GM23338 (cell line): Measurements from ENCODE around the gene PRRT1. TPM values are rescaled to one million over a fixed set of nuclear protein-coding genes. Genes with fewer than 3 reads are reported as not detected.

Source experiments
- ATAC-seq: fragments of 200-7000 bp; cut with Tn5 transposase; 3 replicates; pipeline ENCODE4 v1.9.1; 2020
- DNase-seq: peaks from one replicate; pipeline ENCODE4 v3.0.0-alpha.2; 2015; ENCODE audit warnings: low spot score
- H2AFZ ChIP-seq: fragments of 200-600 bp; sonication (generic); 2 replicates; pipeline ENCODE4 v1.8.0; 2016; ENCODE audit warnings: antibody characterized with exemption, mild to moderate bottlenecking, moderate library complexity
- H3F3A ChIP-seq: fragments of 200-600 bp; sonication (generic); replicated peaks from 2 replicates; pipeline ENCODE4 v1.8.0; 2017; ENCODE audit warnings: antibody characterized with exemption, mixed run types, low read depth
- H3K27ac ChIP-seq: fragments of 200-600 bp; sonication (generic); 2 replicates; pipeline ENCODE4 v1.6.1; 2016; ENCODE audit warnings: low read depth
- H3K27me3 ChIP-seq: fragments of 200-600 bp; sonication (generic); 2 replicates; pipeline ENCODE4 v1.8.0; 2016; ENCODE audit warnings: mild to moderate bottlenecking, mixed run types, moderate library complexity; ENCODE audit not compliant: insufficient read depth
- H3K36me3 ChIP-seq: fragments of 200-600 bp; sonication (generic); 2 replicates; pipeline ENCODE4 v1.8.0; 2016; ENCODE audit warnings: mild to moderate bottlenecking; ENCODE audit not compliant: insufficient read depth
- H3K4me1 ChIP-seq: fragments of 200-600 bp; sonication (generic); 2 replicates; pipeline ENCODE4 v1.8.0; 2016; ENCODE audit warnings: mild to moderate bottlenecking, moderate library complexity; ENCODE audit not compliant: insufficient read depth
- H3K4me2 ChIP-seq: fragments of 200-600 bp; sonication (generic); 2 replicates; pipeline ENCODE4 v1.7.1; 2017; ENCODE audit warnings: mixed run types
- H3K4me3 ChIP-seq: fragments of 200-600 bp; sonication (generic); 2 replicates; pipeline ENCODE4 v1.6.1; 2016; ENCODE audit warnings: mixed run types
- H3K79me2 ChIP-seq: fragments of 200-600 bp; sonication (generic); replicated peaks from 2 replicates; pipeline ENCODE4 v1.8.0; 2017; ENCODE audit warnings: mild to moderate bottlenecking; ENCODE audit not compliant: insufficient read depth
- H3K9me2 ChIP-seq: fragments of 200-600 bp; sonication (generic); 2 replicates; pipeline ENCODE4 v1.8.0; 2017; ENCODE audit not compliant: insufficient read depth
- H4K20me1 ChIP-seq: fragments of 200-600 bp; sonication (generic); replicated peaks from 2 replicates; pipeline ENCODE4 v1.8.0; 2017; ENCODE audit warnings: mild to moderate bottlenecking; ENCODE audit not compliant: insufficient read depth
- H3K27ac Mint-ChIP-seq: 2 replicates; pipeline ENCODE4 v1.8.0; 2020; ENCODE audit warnings: inconsistent platforms, mild to moderate bottlenecking, moderate library complexity, mixed read lengths
- H3K27me3 Mint-ChIP-seq: 3 replicates; pipeline ENCODE4 v1.8.0; 2022; ENCODE audit warnings: low read depth, mild to moderate bottlenecking, moderate library complexity, mixed read lengths, inconsistent platforms; ENCODE audit not compliant: insufficient read depth, poor library complexity
- H3K36me3 Mint-ChIP-seq: 3 replicates; pipeline ENCODE4 v1.8.0; 2021; ENCODE audit warnings: low read depth, mild to moderate bottlenecking, inconsistent platforms, moderate library complexity, mixed read lengths
- H3K4me1 Mint-ChIP-seq: 3 replicates; pipeline ENCODE4 v1.8.0; 2020; ENCODE audit warnings: mild to moderate bottlenecking, inconsistent platforms, mixed read lengths
- H3K4me3 Mint-ChIP-seq: 3 replicates; pipeline ENCODE4 v1.8.0; 2021; ENCODE audit warnings: moderate library complexity, mild to moderate bottlenecking, inconsistent platforms, mixed read lengths
- H3K9me3 Mint-ChIP-seq: 3 replicates; pipeline ENCODE4 v1.8.0; 2020; ENCODE audit warnings: moderate library complexity, mild to moderate bottlenecking, inconsistent platforms, mixed read lengths
- EZH2 ChIP-seq: fragments of 200-600 bp; sonication (generic); IDR thresholded peaks from one replicate; pipeline ENCODE4 v1.8.0; 2017; ENCODE audit warnings: antibody characterized with exemption, mild to moderate bottlenecking, low read depth; ENCODE audit not compliant: unreplicated experiment
- JUNB ChIP-seq: IDR thresholded peaks from one replicate; pipeline ENCODE4 v1.6.1; 2016; ENCODE audit warnings: antibody characterized with exemption; ENCODE audit not compliant: unreplicated experiment
- NANOG ChIP-seq: IDR thresholded peaks from 2 replicates; pipeline ENCODE4 v1.6.1; 2016; ENCODE audit warnings: antibody characterized with exemption, borderline replicate concordance
- POLR2AphosphoS5 ChIP-seq: IDR thresholded peaks from 2 replicates; pipeline ENCODE4 v1.6.1; 2016; ENCODE audit warnings: antibody characterized with exemption, low read depth
- STAT1 ChIP-seq: IDR thresholded peaks from one replicate; pipeline ENCODE4 v1.6.1; 2016; ENCODE audit warnings: antibody characterized with exemption; ENCODE audit not compliant: unreplicated experiment
- ZNF114 ChIP-seq: fragments of 250-450 bp; sonication (Bioruptor Pico); IDR thresholded peaks from 2 replicates; pipeline ENCODE4 v1.5.0; 2020; ENCODE audit warnings: mild to moderate bottlenecking, moderate library complexity
- polyA plus RNA-seq: library from polyadenylated mRNA; unstranded; fragments of >200 nt; fragmentation: Nextera tagmentation; extraction: Ambion mirVana; gene quantifications from 2 replicates; pipeline ENCODE4 v1.2.1, GENCODE V29; 2016
- total RNA-seq: library from RNA; depleted of rRNA; stranded (reverse); fragments of >200 nt; shearing (Covaris generic); gene quantifications from 2 replicates; pipeline ENCODE4 v1.2.3, GENCODE V29; 2014
- TF ChIP-seq, protein P1 (sequence below): fragments of 250-450 bp; sonication (Bioruptor Pico); IDR thresholded peaks from 2 replicates; pipeline ENCODE4 v1.5.0; 2020; ENCODE audit warnings: mild to moderate bottlenecking, moderate library complexity
- TF ChIP-seq, protein P2 (sequence below), 2 experiments: fragments of 200-600 bp in 1 of 2; sonication (generic) in 1 of 2; conservative IDR thresholded peaks; 2 replicates each; pipeline versions ENCODE4 v1.5.1 to v1.6.1; 2016 to 2017; ENCODE audit warnings: antibody characterized with exemption in 2 of 2, low read depth in 2 of 2, mild to moderate bottlenecking in 2 of 2, moderate library complexity in 1 of 2

PRRT1 gene
- total and polyA plus RNA-seq, 2 experiments from 2014 or later, result 2.7 TPM; not detected in 1

DNA sequence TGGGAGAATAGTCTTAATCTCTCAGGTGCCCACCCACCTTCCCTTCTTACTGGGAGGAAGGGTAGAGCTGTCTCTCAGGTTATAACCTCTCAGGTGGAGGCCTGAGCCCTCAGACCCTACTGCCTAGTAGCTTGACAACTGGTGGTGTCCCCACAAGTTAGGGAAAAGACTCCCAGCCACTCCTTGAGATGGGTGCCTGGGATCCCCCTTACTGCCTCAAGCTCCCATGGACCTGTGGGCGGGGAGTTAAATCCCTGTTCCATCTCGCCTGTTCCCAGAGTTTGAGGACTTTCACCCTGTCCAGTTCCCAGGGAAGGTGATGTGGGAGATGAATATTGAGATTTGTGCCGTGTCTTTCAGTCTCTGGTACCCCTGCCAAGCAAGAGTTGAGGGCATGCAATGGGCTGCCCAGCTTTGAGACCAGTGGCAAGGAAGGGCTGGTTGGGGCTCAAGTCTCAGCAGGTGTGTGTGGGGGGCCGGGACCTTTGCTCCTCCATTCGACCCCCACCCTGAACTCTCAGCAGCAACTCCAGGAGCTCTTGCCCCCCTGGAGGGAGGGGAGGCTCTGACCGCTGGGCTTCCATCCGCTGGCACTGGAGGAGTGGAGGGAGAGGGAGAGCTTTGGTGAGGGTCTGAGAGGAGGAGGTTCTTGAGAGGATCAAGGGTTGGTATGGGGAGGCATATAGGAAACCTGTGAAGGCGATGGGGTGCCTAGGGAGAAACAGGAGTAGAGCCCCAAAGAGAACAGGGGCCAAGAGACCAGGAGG lies 39.4 kb upstream of the PRRT1 start:
- H3K9me2 ChIP-seq, result no peaks in the 10 kb centered on the region
- Mint-ChIP-seq H3K36me3 (peaks cover 30% of the 10 kb centered on the region), H3K9me3 (no peaks in the 10 kb centered on the region; the same call in 2 of the 3 replicates), H3K27ac (peak overlapping the region; percentile 78), H3K4me1 (peaks cover 62% of the 10 kb centered on the region), H3K4me3 (peak overlapping the region; percentile 48), H3K27me3 (peaks cover 30% of the 10 kb centered on the region)
- no peaks in the 10 kb centered on the region for H4K20me1 ChIP-seq
- peak overlapping the region; percentile 89; the same call in 1 of the 2 replicates for H3K4me2 ChIP-seq
- H3K79me2 ChIP-seq, result peaks cover 12% of the 10 kb centered on the region
- no peak overlapping the region; the same call in 1 of the 2 replicates for H3K4me3 ChIP-seq
- H3K4me1 ChIP-seq, result peaks cover 51% of the 10 kb centered on the region
- DNase-seq, result no peak
- H3K27me3 ChIP-seq, result no peaks in the 10 kb centered on the region
- peaks cover 21% of the 10 kb centered on the region for H3F3A ChIP-seq
- H3K36me3 ChIP-seq, result peaks cover 3% of the 10 kb centered on the region; the same call in 1 of the 2 replicates
- TF ChIP-seq JUNB, result no peak
- no peak for TF ChIP-seq EZH2
- TF ChIP-seq, protein P1, sequence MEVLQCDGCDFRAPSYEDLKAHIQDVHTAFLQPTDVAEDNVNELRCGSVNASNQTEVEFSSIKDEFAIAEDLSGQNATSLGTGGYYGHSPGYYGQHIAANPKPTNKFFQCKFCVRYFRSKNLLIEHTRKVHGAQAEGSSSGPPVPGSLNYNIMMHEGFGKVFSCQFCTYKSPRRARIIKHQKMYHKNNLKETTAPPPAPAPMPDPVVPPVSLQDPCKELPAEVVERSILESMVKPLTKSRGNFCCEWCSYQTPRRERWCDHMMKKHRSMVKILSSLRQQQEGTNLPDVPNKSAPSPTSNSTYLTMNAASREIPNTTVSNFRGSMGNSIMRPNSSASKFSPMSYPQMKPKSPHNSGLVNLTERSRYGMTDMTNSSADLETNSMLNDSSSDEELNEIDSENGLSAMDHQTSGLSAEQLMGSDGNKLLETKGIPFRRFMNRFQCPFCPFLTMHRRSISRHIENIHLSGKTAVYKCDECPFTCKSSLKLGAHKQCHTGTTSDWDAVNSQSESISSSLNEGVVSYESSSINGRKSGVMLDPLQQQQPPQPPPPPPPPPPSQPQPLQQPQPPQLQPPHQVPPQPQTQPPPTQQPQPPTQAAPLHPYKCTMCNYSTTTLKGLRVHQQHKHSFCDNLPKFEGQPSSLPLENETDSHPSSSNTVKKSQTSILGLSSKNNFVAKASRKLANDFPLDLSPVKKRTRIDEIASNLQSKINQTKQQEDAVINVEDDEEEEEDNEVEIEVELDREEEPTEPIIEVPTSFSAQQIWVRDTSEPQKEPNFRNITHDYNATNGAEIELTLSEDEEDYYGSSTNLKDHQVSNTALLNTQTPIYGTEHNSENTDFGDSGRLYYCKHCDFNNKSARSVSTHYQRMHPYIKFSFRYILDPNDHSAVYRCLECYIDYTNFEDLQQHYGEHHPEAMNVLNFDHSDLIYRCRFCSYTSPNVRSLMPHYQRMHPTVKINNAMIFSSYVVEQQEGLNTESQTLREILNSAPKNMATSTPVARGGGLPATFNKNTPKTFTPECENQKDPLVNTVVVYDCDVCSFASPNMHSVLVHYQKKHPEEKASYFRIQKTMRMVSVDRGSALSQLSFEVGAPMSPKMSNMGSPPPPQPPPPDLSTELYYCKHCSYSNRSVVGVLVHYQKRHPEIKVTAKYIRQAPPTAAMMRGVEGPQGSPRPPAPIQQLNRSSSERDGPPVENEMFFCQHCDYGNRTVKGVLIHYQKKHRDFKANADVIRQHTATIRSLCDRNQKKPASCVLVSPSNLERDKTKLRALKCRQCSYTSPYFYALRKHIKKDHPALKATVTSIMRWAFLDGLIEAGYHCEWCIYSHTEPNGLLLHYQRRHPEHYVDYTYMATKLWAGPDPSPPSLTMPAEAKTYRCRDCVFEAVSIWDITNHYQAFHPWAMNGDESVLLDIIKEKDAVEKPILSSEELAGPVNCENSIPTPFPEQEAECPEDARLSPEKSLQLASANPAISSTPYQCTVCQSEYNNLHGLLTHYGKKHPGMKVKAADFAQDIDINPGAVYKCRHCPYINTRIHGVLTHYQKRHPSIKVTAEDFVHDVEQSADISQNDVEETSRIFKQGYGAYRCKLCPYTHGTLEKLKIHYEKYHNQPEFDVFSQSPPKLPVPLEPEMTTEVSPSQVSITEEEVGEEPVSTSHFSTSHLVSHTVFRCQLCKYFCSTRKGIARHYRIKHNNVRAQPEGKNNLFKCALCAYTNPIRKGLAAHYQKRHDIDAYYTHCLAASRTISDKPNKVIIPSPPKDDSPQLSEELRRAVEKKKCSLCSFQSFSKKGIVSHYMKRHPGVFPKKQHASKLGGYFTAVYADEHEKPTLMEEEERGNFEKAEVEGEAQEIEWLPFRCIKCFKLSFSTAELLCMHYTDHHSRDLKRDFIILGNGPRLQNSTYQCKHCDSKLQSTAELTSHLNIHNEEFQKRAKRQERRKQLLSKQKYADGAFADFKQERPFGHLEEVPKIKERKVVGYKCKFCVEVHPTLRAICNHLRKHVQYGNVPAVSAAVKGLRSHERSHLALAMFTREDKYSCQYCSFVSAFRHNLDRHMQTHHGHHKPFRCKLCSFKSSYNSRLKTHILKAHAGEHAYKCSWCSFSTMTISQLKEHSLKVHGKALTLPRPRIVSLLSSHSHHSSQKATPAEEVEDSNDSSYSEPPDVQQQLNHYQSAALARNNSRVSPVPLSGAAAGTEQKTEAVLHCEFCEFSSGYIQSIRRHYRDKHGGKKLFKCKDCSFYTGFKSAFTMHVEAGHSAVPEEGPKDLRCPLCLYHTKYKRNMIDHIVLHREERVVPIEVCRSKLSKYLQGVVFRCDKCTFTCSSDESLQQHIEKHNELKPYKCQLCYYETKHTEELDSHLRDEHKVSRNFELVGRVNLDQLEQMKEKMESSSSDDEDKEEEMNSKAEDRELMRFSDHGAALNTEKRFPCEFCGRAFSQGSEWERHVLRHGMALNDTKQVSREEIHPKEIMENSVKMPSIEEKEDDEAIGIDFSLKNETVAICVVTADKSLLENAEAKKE, result no peak
- TF ChIP-seq ZNF114 (CRISPR knock-in tag), result no peak
- no peak for TF ChIP-seq STAT1
- TF ChIP-seq POLR2AphosphoS5, result no peak
- TF ChIP-seq, protein P2, sequence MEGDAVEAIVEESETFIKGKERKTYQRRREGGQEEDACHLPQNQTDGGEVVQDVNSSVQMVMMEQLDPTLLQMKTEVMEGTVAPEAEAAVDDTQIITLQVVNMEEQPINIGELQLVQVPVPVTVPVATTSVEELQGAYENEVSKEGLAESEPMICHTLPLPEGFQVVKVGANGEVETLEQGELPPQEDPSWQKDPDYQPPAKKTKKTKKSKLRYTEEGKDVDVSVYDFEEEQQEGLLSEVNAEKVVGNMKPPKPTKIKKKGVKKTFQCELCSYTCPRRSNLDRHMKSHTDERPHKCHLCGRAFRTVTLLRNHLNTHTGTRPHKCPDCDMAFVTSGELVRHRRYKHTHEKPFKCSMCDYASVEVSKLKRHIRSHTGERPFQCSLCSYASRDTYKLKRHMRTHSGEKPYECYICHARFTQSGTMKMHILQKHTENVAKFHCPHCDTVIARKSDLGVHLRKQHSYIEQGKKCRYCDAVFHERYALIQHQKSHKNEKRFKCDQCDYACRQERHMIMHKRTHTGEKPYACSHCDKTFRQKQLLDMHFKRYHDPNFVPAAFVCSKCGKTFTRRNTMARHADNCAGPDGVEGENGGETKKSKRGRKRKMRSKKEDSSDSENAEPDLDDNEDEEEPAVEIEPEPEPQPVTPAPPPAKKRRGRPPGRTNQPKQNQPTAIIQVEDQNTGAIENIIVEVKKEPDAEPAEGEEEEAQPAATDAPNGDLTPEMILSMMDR (conservative IDR thresholded peaks at IDR 0.05; ENCODE audit: low read depth in 2 of 2), result no peak
- TF ChIP-seq NANOG, result no peak
- no peak overlapping the region for H2AFZ ChIP-seq
- H3K27ac ChIP-seq, result 0 out of 2 replicates have a peak overlapping the region, but pooled peaks have one; percentile 32
- ATAC-seq, result no peak
